ENCODE data around the gene MFAP1.
"Not testable (repeated sequence)": the region's sequence is repeated elsewhere in the genome, so short reads cannot be mapped to it uniquely, and the experiment has no call there.

The MFAP1 gene, protein sequence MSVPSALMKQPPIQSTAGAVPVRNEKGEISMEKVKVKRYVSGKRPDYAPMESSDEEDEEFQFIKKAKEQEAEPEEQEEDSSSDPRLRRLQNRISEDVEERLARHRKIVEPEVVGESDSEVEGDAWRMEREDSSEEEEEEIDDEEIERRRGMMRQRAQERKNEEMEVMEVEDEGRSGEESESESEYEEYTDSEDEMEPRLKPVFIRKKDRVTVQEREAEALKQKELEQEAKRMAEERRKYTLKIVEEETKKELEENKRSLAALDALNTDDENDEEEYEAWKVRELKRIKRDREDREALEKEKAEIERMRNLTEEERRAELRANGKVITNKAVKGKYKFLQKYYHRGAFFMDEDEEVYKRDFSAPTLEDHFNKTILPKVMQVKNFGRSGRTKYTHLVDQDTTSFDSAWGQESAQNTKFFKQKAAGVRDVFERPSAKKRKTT

DNA sequence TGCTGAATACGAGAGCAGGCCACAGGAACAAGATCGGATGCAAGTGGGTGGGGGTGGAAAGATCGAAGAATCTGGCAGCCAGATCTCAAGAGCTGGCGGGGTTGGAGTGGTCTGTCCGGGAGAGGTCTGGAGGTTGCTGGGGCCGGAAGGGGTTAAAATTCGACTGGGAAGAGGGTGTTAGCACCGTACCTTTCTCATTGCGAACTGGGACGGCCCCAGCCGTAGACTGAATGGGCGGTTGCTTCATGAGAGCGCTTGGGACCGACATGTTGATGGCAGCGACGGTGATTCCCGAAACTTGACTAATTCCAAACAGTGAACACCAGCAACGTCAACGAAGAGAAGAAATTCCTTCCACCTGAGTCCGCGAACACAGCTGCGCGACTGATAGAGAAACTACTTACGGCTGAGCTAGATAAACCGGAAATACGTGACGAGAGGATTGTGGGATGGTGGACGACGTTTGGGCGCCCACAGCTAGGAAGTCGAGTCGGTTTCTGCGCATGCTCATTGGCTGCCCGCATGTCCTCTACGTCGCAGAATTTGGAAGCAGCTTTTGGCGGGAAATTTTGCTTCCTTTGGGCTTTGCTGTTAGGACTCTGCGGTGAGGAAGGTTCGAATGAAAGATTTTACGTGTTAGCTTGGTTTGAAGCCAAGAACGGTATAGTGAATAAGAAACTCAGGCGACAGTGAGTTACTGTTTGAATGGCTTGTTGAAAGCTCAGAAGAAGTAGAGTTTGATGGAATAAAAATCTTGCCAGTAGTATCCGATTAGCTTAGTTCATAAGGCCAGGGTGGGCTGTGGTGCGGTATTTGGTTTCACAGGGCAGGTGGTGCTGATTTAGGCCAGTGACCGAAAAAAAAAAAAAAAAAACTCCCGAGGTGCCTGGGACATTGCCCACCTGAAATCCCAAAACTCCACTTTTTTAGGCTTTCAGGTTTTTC lies at the start of gene MFAP1:
MFAP1 (minus strand) TSS at position 389 of the 945 bp plus-strand sequence; CDS start at position 268, 121 bp downstream.
- DNase-seq, result peak; percentile 95

DNA sequence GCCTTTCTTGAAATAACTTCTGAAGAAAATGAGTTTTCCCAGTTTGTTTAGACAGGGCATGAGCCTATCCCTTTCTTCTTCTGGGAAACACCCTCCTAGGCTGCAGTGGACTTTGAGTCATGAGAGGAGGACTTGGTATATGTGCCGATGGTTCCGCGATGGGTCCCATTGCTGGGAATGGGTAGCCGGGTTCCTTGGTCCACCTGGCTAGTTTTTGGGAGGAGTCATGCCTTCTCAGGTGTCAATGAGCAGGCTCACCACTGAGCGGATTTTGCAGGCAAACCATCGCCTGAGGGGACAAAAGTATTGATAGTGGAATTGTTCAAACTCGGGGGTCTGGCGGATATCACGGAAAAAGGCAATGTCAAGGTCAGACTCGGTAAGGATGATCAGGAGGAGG lies 49.2 kb upstream of the MFAP1 start:
- no peak for DNase-seq

DNA sequence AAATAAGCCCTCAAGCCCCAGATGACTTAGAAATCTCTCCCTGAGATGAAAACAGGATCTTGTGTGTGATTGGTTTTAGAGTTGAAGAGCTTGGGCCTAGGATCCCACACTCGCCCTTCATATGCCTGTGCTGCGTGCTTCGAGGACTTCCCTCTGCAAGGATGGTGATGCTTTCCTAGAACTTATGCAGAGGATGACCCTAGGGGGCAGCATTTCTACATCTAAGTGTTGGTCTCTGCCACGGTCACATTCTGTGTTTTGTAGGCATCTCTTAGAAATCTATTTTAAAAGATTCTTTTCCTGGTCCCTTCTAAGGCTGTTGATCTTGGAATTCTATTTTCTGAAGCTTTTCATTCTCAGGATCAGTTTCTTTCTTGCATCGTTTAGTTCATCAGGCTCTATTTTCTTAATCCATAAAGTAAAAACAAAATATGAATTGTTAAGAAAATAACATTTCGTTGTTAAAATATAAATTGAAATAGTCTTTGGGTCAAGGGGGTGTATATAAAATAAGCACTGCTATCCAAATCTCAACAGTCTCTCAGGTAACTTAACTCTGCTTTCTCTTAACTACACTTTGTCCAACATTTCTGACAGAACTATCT lies 48.0 kb upstream of the MFAP1 start:
- DNase-seq, result peak; percentile 22

DNA sequence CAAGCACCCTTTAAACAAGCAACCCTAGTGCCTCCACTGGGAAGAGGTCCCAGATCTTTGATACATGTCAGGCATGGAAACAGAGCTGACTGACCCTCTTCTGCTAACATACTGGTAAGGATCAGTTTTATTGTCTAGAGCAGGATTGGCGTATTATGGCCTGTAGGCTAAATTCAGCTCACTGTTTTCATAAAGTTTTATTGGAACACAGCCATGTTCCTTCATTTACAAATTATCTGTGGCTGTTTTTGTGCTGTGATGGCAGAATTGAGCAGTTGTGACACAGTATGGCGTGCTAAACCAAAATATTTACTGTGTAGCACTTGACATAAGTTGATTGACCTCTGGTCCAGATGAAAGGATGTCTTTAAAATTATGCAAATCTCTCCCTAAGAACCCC lies 47.3 kb upstream of the MFAP1 start:
- DNase-seq, result no peak

DNA sequence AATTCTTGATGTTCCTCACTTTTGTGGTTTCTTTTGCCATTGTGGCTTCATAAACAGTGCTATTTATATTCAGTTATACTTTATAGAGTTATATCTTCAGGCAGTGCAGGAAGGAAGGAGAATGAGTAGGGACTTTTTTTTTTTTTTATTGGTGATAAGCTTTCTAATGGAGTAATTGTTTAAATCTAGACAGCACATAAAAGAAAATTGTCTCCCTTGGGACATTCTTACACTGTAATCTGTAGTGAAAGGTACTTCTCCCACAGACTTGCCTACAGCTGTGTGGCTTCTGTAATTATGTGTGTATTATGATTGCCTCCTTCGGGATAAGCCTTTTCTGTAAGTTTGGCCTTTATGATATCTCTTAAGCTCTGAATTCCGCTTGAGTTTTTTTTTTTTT lies 43.9 kb upstream of the MFAP1 start:
- DNase-seq, result no peak

DNA sequence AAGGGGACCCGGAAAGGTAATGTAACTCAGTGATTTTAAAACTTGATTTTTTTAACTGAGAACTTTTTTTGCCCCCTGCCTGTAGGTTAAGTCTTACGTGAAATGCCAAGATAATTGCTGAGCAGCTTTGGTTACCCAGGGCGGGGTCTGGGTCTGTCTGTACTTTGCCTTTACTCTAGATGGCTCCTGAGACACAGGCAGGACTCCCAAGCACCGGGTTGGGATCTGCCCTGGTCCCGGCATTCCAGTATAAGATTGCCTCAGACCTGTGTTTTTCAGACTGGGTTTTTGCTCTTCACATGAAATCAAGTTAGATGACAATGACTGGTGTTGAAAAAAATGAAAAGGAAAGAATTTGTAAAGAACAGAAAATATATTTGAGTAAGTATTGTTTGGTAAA lies 42.6 kb upstream of the MFAP1 start:
- no peak for DNase-seq

DNA sequence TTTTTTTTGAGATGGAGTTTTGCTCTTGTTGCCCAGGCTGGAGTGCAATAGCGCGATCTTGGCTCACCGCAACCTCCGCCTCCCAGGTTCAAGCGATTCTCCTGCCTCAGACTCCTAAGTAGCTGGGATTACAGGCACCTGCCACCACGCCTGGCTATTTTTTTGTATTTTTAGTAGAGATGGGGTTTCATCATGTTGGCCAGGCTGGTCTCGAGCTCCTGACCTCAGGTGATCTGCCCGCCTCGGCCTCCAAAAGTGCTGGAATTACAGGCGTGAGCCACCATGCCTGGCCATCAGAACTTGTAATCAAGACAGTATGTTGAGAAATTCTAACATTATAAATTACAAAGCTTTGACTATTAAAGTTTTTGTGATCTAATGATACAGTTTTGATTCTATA lies 42.1 kb upstream of the MFAP1 start:
- DNase-seq, result not testable (repeated sequence)

DNA sequence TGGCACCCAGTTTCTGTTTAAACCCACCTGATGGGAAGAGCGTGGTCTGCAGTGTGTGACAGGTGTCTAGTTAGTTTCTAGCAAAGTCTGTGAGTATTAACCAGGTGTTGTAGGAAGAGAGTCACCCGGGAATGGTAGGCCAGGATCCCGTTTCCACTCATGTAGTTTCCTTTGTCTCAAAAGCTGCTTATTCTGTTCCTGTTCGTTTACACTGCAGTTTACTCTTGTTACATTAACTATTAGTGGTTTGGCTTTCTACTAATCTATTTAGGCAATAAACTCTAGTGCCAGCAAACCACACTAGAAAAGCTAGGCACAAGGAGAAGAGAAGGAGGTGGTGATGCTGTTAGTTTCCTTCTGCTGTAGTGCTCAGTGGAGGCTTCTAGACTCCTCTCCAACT lies 35.1 kb upstream of the MFAP1 start:
- no peak for DNase-seq

DNA sequence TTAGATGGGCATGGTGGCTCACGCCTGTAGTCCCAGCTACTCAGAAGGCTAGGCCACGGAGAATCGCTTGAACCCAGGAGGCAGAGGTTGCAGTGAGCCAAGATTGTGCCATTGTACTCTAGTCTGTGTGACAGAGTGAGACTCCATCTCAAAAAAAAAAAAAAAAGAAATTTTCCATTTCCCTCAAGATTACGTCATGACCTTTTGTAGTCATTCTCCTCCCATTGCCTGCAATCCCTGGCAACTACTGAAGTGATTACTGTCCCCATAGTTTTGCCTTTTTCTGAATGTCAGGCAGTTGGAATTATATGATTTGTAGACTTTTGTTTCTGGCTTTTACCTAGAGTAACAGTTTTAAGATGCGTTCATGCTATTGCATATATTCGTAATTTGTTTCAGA lies 30.3 kb upstream of the MFAP1 start:
- DNase-seq, result no peak

DNA sequence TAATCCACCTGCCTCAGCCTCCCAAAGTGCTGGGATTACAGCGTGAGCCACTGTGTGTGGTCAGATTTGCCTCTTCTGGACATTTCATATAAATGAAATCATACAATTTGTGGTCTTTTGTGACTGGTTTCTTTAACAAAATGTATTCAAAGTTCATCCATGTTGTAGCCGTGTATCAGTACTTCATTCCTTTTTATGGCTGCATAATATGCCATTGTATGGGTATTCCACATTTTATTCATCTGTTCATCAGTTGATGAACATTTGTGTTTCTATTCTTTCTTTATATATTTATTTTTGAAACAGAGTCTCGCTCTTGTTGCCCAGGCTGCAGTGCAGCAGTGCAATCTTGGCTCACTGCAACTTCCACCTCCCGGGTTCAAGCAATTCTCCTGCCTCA lies 28.1 kb upstream of the MFAP1 start:
- no peak for DNase-seq

DNA sequence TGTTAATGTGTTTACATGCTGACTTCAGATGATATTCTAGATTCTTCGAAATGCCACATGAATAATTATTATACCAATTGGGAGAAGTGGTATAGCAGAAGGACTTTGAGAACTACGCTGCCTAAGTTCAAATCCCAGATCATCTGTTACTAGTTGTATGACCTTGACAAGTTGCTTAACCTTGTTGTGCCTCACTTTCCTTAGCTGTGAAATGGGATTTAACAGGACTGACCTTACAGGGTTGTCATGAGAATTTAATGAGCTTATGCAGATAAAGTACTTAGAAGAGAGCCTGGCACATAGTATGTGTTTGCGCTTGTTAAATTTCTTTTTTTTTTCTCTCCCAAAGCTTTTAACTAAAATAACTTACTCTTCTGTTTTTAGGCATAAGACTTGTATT lies 26.8 kb upstream of the MFAP1 start:
- no peak for DNase-seq

DNA sequence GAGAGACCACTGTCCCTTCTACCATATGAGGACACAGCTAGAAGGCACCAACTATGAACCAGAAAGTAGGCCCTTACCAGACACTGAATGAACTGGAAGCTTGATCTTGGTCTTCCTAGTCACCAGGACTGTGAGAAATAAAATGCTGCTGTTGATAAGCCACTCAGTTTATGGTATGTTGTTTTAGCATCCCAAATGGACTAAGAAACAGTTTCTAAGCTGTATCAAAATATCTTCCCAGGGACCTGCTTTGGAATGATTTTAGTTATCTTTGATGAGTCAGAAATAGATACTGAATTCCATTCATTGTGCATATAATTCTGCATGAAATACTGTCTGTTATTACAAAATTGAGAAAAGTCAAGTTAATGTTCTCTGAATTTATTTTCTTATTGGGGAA lies 20.9 kb upstream of the MFAP1 start:
- no peak for DNase-seq

DNA sequence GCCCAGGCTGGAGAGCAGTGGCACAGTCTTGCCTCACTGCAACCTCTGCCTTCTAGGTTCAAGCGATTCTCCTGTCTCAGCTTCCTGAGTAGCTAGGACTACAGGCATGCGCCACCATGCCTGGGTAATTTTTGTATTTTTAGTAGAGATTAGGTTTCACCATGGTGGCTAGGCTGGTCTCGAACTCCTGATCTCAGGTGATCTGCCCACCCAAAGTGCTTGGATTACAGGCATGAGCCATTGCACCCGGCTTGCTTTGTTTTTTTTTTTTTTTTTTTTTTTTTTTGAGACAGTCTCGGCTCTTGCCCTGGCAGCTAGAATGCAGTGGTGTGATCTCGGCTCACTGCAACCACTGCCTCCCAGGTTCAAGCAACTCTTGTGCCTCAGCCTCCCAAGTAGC lies 8.0 kb upstream of the MFAP1 start:
- not testable (repeated sequence) for DNase-seq

DNA sequence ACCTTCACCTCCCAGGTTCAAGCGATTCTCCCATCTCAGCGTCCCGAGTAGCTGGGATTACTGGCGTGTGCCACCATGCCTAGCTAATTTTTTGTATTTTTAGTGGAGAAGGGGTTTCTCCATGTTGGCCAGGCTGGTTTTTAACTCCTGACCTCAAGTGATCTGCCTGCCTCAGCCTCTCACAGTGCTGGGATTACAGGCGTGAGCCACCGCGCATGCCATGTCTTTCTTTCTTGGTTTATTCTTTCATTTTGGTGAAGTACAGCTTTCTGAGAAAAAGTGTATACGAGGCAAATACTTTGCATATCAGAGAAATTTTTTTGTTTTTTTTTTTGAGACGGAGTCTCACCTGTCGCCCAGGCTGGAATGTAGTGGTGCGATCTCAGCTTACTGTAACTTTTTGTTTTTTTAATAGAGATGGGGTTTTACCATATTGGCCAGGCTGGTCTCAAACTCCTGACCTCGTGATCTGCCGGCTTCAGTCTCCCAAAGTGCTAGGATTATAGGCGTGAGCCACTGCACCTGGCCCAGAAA lies 7.1 kb upstream of the MFAP1 start:
- not testable (repeated sequence) for DNase-seq

DNA sequence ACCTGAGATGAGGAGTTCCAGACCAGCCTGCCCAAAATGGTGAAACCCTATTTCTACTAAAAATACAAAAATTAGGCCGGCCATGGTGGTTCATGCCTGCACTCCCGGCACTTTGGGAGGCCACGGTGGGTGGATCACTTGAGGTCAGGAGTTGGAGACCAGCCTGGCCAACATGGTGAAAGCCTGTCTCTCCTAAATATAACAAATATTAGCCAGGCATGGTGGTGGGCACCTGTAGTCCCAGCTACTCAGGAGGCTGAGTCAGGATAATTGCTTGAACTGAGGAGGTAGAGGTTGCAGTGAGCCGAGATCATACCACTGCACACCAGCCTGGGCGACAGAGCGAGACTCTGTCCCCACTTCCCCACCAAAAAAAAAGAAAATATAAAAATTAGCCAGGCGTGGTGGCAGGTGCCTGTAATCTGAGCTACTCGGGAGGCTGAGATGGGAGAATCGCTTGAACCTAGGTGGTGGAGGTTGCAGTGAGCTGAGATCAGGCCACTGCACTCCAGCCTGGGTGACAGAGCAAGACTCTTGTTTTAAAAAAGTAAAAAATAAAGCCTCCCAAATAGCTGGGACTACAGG lies 6.3 kb upstream of the MFAP1 start:
- DNase-seq, result not testable (repeated sequence)

DNA sequence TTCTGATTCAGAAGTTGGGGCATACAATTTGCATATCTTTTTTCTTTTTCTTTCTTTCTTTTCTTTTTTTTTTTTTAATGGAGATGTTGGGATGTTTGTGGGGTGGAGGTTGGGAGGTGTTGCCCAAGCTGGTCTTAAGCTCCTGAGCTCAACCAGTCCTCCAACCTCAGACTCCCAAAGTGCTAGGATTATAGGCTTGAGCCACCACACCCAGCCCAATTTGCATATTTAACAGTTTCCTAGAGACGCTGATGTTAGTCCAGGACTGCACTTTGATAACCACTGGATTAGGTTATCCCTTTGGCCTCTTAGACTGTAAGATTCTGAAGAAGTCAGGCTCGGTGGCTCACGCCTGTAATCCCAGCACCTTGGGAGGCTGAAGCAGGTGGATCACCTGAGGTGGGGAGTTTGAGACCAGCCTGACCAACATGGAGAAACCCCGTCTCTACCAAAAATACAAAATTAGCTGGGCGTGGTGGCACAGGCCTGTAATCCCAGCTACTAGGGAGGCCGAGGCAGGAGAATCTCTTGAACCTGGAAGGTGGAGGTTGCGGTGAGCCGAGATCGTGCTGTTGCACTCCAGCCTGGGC lies 5.6 kb upstream of the MFAP1 start:
- not testable (repeated sequence) for DNase-seq

DNA sequence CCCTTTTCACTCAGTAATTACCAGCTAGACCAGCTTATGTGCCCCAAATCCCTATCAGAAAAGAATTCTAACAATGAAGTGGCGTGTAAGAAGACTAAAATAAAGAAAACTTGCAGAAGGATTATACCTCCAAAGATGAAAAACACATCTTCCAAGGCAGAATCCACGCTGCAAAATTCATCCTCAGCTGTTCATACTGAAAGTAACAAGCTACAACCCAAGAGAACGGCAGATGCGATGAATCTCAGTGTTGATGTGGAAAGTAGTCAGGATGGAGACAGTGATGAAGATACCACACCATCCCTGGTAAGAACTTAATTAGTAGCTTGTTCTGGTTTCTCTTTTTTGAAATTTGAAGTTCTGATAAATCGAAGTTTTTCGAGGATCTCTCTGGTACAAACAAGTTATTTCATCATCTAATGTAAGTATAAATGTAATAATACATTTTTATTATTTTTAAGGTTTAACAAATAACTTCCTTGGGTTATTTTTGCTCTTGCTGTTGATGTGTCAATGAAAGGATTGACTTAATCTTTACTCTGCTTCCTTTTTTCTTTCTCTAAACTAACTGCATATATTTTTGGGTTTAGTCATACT lies 3.7 kb upstream of the MFAP1 start:
- peak; percentile 21 for DNase-seq

DNA sequence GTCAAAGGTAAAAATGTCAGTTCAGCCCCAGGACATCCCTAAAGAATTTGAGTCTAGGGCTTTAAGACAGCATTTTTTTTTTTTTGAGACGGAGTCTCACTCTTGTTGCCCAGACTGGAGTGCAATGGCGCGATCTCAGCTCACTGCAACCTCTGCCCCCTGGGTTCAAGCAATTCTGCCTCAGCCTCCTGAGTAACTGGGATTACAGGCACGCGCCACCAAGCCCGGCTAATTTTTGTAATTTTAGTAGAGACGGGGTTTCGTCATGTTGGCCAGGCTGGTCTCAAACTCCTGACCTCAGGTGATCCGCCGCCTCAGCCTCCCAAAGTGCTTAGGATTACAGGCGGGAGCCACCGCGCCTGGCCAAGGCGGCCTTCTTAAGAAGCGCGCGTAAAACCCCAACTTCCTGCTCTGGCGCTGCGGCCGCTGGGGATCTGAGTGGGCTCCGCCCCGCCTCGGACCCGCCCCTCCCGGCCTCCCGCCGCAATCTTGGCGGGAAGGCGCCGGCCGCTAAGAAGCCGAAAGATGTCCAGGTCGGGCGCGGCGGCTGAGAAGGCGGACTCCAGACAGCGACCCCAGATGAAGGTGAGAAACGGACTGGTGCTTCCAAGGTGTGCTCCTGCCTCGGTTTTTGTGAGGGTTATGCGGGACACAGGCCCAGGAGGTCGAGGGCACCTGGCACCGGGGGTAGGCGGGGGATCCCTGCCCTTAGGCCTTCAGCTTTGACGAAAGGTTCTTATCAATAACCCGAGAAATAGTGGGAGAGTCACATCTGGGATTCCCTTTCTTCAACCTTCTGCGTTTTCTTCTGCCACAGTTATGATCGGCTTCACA lies 2.2 kb upstream of the MFAP1 start, which contains the start of gene WDR76:
WDR76 (plus strand) TSS at position 495 of the 834 bp plus-strand sequence; CDS start at position 526, 31 bp downstream.
- DNase-seq, result peak; percentile 76

DNA sequence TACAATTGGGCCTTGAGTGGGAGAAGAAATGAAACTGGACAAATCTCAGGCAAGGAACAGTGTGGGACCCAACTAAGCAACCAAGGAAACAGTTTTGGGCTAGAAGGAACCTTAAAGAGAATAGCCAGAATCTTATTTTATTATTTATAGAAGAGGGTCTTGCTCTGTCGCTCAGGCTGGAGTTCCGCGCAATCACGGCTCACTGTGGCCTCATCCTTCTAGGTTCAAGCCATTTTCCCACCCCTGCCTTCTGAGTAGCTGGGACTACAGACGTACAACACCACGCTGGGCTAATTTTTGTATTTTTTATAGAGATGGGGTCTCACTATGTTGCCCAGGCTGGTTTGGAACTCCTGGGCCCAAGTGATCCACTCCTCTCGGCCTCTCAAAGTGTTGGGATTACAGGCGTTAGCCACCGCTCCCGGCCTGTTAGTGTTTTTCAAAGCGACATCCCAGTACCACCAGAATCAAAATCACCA lies 1.6 kb upstream of the MFAP1 start:
- no peak for DNase-seq

DNA sequence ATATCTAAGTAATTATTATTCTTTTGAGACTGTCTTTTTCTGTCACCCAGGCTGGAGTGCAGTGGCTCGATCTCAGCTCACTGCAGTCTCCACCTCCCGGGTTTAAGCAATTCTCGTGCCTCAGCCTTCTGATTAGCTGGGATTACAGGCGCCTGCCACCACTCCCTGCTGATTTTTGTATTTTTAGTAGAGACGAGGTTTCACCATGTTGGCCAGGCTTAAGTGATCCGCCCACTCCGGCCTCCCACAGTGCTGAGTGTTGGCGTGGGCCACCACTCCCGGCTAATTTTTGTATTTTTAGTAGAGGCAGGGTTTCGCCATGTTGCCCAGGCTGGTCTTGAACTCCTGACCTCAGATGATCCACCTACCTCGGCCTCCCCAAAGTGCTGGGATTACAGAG lies 815 bp upstream of the MFAP1 start:
- DNase-seq, result not testable (repeated sequence)

DNA sequence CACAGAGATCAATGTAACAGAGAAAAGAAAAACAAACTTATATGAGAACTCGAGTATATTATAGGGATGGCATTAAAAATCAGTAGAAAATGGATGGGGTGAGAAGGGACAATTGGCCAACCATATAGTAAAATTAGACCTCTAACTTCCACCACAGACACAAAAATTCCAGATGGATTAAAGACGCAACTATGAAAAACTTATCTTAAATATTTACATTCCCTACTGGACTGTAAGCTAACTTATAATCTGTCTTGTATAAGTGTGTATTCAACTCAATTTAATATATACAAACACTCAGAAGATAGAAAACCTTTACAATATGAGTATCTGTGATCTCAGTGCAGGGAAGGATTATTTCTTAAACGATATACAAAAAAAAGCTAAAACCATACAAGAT lies 3.0 kb downstream of the MFAP1 start:
- no peak for DNase-seq
